Activated gamma-delta T cell treated with Interleukin-2 at 50 U/mL for 16 hours (primary cell): ENCODE data around the gene FAM210B.
"Not testable (repeated sequence)": the region's sequence is repeated elsewhere in the genome, so short reads cannot be mapped to it uniquely, and the experiment has no call there.

Experiments
- DNase-seq: peaks from one replicate; pipeline ENCODE4 v3.0.0-alpha.2; 2020

FAM210B gene

GRCh38 chr20:56361900-56362299 is 3.1 kb downstream of the FAM210B start:
- no peak for DNase-seq

GRCh38 chr20:56362833-56363413 is 4.1 kb downstream of the FAM210B start:
- DNase-seq, result no peak

GRCh38 chr20:56363491-56363890 is 4.7 kb downstream of the FAM210B start:
- DNase-seq, result no peak

GRCh38 chr20:56368351-56369134 is 9.8 kb downstream of the FAM210B start:
- no peak for DNase-seq

GRCh38 chr20:56369179-56369578 is 10.4 kb downstream of the FAM210B start:
- no peak for DNase-seq

GRCh38 chr20:56371977-56372376 is 13.2 kb downstream of the FAM210B start:
- DNase-seq, result no peak

GRCh38 chr20:56372850-56373249 is 14.1 kb downstream of the FAM210B start:
- no peak for DNase-seq

GRCh38 chr20:56373942-56374341 is 15.2 kb downstream of the FAM210B start:
- no peak for DNase-seq

GRCh38 chr20:56376331-56376730 is 17.6 kb downstream of the FAM210B start:
- no peak for DNase-seq

GRCh38 chr20:56378386-56378785 is 19.6 kb downstream of the FAM210B start:
- no peak for DNase-seq

- DNase-seq, result no peak
Observed at GRCh38 chr20:56380375-56380774, 21.6 kb downstream of the FAM210B start.

GRCh38 chr20:56381501-56381900 is 22.7 kb downstream of the FAM210B start:
- DNase-seq, result no peak

GRCh38 chr20:56382696-56383095 is 23.9 kb downstream of the FAM210B start:
- DNase-seq, result no peak

- no peak for DNase-seq
Observed at GRCh38 chr20:56383334-56383733, 24.6 kb downstream of the FAM210B start.

GRCh38 chr20:56385130-56385529 is 26.4 kb downstream of the FAM210B start:
- DNase-seq, result no peak

GRCh38 chr20:56386219-56386618 is 27.4 kb downstream of the FAM210B start:
- no peak for DNase-seq

- no peak for DNase-seq
Observed at GRCh38 chr20:56388882-56389281, 30.1 kb downstream of the FAM210B start.

GRCh38 chr20:56389807-56390206 is 31.0 kb downstream of the FAM210B start:
- DNase-seq, result no peak

- DNase-seq, result not testable (repeated sequence)
Observed at GRCh38 chr20:56390396-56390795, 31.6 kb downstream of the FAM210B start.

- no peak for DNase-seq
Observed at GRCh38 chr20:56391037-56391436, 32.3 kb downstream of the FAM210B start.

GRCh38 chr20:56391596-56392131 is 32.9 kb downstream of the FAM210B start:
- no peak for DNase-seq

GRCh38 chr20:56392132-56392880 is 33.5 kb downstream of the FAM210B start, which contains the start of the genes AURKA and CSTF1:
Gene AURKA (minus strand): TSS chr20:56392215. CDS start chr20:56388197, 4,018 bp downstream.
Gene CSTF1 (plus strand): TSS chr20:56392645. CDS start chr20:56395553, 2,908 bp downstream.
- peak; percentile 99 for DNase-seq

- DNase-seq, result no peak
Observed at GRCh38 chr20:56392881-56393482, 34.2 kb downstream of the FAM210B start.
